Stimulated activated naive CD4-positive, alpha-beta T cell treated with Interleukin-2 at 50 U/mL for 16 hours (primary cell): ENCODE results near the gene LMCD1.
A peak's percentile ranks its signal among the peaks of the same experiment; 100 is the strongest.

ENCODE experiments used
- DNase-seq: peaks from one replicate; lab custom pipeline; 2025; lab: John Stamatoyannopoulos, UW

Gene LMCD1, protein sequence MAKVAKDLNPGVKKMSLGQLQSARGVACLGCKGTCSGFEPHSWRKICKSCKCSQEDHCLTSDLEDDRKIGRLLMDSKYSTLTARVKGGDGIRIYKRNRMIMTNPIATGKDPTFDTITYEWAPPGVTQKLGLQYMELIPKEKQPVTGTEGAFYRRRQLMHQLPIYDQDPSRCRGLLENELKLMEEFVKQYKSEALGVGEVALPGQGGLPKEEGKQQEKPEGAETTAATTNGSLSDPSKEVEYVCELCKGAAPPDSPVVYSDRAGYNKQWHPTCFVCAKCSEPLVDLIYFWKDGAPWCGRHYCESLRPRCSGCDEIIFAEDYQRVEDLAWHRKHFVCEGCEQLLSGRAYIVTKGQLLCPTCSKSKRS

DNA sequence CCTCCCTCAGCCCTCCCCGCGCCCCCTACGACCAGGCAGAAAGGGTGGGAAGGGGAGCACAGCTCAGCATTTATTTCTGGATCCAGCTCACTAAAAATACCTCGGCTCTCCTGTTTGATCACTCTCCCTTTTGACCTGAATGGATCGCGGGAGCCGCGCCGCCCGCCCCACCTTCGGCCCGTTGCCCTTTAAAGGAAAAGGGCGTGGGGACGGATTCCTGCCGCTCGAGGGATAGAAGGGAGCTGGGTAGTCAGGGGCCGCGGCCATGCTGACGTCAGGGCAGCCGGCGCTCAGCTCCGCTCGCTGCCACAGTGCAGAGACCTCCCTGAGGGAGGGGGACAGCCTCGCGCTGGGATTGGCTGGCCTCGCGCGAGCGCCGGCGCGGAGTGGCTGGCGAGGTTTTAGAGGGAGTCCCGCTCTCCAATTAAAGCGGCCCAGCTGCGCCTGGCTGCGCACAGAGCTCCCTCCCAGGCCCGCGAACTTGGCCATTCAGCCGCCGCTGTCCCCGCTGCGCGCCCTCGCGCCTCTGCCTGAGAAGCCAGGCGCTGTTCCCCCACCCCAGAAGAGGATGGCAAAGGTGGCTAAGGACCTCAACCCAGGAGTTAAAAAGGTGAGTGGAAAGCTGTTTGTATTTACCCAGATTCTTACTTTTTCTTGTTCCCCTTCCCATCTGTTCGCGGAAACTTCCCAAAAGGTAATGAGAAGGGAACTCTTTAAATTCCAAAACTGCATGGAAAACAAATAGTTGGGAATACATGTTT lies at the start of gene LMCD1:
TSS of gene LMCD1 (plus strand) at position 453 of the 761 bp plus-strand sequence. CDS start at position 569, 116 bp downstream.
- DNase-seq, result peak; percentile 79

GRCh38 chr3:8452112-8452511 lies 49.5 kb upstream of the LMCD1 start:
- no peak for DNase-seq

DNA sequence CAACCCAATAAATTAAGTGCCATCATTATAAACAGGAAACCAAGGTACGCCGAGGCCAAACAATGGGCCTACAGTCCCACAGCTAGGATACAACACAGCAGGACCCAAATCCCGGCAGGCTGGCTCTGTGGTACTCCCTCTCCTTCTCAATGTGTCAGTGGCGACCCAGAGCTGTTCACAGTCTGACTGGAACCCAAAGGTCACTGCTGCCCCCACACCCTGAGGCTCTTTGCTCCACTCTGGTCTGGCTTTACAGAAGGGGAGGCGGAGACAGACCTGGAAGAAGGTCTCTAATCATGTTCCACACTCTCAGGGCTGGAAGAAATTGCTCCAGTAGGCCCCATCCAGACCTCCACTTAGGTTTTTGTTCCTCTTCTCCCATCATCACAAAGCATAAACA lies 48.5 kb upstream of the LMCD1 start:
- no peak for DNase-seq

- no peak for DNase-seq
These were observed 45.9 kb upstream of the LMCD1 start for GRCh38 chr3:8455526-8456411.

- no peak for DNase-seq
These were observed 45.2 kb upstream of the LMCD1 start for GRCh38 chr3:8456412-8456811.

DNA sequence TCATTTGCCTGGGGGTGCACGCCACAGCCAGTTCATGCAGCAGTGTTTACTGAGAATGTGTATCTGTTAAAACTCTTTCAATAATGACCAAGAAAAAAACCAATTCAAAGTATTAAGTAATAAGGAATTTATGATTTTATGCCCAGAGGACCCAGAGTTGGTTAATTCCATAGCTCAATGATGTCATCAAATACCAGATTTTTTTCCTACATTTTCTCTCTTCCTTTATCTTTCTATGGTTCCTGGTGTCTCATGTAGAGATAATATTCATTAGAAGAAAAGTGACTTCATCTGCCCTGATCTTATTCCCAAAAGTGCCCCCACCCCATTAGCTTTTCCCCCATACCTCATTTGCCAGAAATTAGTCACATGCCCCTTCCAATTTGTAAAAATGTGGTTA lies 44.6 kb upstream of the LMCD1 start:
- no peak for DNase-seq

DNA sequence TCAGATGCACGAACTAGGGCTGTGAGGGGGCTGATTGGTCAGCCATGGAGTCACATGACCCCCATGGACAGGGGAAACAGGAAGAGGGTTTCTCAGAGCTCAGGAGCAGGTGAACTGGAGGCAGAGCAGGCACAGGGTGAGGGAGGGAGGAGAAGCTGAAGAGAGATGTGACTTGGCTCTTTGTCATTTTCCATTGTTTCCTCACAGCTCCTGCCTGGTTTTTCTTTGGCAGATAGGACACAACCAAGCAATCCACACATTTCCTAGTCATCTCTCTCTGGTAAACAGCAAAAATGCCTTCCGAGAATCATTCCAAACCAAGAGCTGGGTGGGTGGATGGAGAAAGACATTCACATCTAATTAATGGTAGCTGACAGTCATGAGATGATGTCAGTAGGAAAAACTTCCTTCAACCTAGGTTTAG lies 43.4 kb upstream of the LMCD1 start:
- no peak for DNase-seq

DNA sequence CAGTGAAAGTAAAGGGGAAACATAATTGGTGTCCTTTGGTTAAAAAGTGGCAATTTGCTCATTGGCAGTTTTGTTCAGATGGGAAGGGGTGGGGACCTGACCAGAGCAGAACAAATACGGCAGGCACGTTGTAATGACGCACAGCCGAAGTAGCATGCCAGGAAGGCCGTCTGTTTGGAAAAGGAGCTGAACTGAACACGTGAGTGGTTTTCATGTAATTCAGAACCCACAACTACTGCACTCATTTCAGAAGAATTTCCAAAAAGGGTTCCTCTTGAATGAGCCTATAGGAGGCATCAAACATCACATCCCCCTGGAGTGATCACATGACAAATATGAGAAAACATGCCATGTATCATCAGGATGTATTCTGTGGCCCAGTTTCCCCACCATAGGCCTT lies 42.9 kb upstream of the LMCD1 start:
- DNase-seq, result no peak

DNA sequence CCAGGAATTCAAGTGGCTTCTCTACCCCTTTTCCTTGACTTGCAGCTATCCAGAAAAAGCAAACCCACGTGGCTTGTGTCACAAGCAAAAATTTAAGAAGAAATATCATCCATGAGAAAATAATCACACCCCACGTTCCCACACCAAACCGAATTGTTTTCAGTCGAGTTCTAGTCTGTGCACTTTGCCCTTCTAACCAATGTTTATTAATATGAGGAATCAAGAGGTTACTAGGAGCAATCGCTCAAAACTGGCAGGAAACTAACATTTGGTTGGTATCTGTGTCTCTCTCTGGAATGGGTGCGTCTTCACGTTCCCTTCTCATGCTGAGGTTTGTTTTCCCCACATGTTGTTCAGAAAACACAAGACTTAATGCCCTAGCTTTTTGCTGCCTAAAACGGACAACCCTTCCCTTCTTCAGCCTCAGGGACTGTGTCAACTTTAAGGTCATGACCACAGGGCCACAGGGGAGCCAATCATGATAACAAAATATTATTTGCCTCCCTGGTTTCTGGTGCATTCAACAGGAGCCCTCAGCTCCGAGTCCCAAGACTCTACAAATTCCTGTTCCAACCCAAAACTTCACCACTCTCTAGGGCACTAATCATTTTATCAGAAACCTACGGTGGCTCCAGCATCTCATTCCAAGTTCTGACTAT lies 41.4 kb upstream of the LMCD1 start:
- no peak for DNase-seq

- no peak for DNase-seq
These were observed 40.7 kb upstream of the LMCD1 start for GRCh38 chr3:8460815-8461456.

DNA sequence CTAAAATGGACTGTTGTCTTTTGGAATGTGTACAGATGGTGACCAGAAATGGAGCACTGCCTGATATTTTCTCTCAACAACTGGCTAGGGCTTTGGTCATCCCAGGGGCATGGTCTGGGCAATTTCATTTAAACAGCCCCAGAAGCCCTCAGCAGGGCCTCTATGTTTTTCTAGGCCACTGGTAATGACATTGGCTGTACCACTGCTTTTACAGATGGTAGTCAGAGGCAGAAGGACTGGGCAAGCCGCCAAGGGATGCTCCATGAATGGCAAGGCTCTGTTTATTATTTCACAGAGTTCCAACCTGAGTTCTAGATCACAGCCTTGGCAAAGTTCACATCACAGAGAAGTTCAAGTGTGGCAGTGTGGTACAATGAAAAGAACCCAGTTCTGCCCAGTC lies 37.0 kb upstream of the LMCD1 start:
- no peak for DNase-seq

DNA sequence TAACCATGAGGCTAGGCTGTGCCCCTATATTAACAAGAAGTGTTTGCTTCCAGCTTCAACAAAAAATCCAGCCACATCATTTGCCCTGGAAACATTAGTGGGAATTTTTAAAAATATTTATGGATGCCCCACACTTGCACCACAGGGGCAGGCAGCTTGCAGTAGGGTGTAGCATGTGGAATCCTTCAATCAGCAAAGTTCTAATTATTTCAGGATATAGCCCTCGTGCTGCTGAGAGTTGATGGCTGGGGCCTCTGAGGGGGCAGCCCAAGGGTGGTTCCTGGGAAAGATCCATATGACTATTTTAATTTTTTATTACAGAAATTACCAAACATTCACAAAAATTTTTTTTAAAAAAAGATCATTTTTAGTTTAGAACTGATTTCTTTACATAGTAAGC lies 35.1 kb upstream of the LMCD1 start:
- no peak for DNase-seq

- no peak for DNase-seq
These were observed 30.8 kb upstream of the LMCD1 start for GRCh38 chr3:8470801-8471200.

DNA sequence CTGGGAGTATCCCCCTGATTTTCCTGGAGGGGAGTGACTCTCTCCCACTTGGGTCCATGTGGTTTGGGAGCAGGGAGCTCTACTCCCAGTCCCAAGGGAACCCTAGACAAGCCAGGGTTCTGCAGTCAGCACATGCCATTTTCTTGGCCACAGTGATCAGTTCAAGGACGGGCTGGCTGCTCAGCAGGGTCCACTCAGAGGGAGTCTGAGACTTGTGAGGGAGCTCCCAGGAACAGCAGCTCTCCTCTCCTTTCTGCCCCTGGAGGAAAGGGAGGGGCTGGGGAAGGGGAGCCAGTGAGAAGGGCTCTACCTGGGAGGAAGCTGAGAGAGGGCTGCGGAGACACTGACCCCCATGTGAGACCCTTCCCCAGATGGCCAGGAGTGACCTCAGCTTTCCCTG lies 29.1 kb upstream of the LMCD1 start:
- no peak for DNase-seq

DNA sequence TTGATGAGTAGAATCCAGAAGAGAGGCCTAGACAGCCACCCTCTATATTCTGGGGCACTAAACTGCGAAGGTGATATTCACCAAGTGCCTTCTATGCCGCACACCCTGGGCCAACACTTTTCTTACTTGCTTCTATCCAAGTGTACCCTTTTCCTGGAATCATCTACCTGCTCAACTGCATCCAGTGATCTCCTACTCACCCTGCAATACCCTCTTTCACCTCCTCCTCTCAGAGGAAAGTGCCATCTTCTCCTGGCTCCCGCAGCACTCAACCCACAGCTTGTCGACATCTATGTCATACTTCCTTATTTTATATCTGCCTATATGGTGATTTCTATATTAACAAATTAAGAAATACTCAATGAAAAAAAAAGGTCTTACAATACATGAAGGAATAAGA lies 28.6 kb upstream of the LMCD1 start:
- DNase-seq, result no peak

DNA sequence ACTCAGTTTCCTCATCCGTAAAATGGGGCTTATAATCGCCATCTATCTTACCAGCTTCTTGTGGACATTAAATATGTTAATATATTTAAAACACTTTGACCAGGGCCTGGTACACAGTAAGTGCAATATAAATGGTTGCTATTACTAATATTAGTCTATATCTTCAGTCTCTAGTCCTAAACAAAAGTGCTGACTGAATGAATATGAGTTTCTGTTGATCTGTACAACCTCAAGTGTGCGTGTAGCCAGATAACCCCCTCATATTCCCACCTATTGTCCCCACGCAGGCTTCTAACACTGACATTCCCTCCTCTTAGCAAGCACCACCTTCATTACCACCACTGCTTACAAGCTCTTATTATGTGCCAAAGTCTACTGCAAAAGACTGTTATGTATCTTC lies 27.6 kb upstream of the LMCD1 start:
- DNase-seq, result no peak

GRCh38 chr3:8474991-8475390 lies 26.6 kb upstream of the LMCD1 start:
- DNase-seq, result no peak

DNA sequence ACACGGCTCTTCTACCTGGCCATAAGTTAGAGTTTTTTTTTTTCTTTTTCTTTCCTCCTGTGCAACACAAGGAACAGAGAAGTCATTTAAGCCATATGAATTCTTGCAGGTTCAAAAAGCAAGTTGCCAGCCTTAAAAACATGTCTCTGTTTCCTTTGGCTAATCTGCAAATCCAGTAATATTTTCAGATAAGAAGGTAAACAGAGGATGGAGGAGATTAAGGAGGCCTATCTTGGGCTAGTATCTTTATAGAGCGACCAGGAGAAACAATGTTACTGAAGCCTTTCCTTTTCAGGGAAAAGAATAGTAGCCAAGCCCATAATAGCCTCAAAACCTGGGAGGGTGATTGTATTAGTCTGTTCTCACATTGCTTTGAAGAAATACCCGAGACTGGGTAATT lies 20.9 kb upstream of the LMCD1 start:
- DNase-seq, result no peak

- no peak for DNase-seq
These were observed 20.2 kb upstream of the LMCD1 start for GRCh38 chr3:8481380-8481779.

- no peak for DNase-seq
These were observed 19.4 kb upstream of the LMCD1 start for GRCh38 chr3:8482263-8482662.

- DNase-seq, result no peak
These were observed 18.5 kb upstream of the LMCD1 start for GRCh38 chr3:8482960-8483665.
